Measurements from ENCODE around the gene TRPV2.

DNA sequence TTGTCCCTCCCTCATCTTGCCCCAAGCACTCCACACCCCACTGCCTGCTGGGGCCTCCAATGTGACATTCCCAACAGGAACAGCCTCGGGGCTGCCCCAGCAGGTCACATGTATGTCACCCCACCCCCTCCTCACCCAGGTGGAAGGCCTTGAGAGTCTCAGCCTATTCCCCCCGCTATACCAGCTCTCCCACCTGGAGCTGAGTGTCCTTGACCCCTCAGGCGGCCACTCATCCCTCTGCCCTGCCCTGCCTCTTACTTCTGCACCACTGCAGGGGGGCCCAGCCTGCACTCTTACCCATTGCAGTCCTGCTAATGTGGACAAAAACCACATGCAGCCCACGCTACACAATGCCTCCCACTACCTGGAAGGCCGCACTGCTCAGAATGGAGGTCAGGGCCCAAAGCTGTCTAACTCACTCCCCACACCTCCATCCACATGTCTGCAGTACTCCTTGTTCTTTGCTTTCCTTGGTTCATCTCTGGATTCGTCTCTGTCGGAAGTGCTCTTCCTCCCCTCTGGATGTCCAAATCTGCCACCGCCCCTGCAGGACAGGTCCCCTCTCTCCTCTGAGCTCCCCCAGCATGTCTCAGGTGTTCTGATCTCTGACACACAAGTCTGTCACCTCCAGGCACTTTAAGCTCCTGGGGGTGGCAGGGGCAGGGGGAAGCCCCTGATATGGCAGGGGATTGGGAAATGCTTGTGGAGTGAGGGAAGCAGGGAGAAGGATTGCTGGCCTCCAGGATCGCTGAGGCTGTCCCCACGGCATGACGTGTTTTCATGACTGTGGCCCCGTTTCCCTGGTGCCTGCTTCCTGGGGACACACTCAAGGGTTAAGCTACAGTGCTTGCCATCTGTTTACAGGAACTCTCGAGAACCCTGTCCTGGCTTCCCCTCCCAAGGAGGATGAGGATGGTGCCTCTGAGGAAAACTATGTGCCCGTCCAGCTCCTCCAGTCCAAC, 20.8 kb downstream of the TRPV2 start:
- TF ChIP-seq POLR2A (IDR thresholded peaks at IDR 0.05; ENCODE audit: low read length) (no peak), GATA1 (IDR thresholded peaks at IDR 0.05; ENCODE audit: low read depth, low read length) (no peak)
